Chondrocyte (in vitro differentiated cells): ENCODE data around the gene GTF2A2. TPM values are rescaled to one million over a fixed set of nuclear protein-coding genes. Genes with fewer than 3 reads are reported as not detected.
"Not testable (repeated sequence)": the region's sequence is repeated elsewhere in the genome, so short reads cannot be mapped to it uniquely, and the experiment has no call there.

Experiments used
- DNase-seq: peaks from one replicate; pipeline ENCODE4 v3.0.0; 2021; ENCODE audit warnings: mixed read lengths, low spot score
- H3K27ac Mint-ChIP-seq: one replicate; pipeline ENCODE4 v1.8.0; 2021; ENCODE audit warnings: mild to moderate bottlenecking, moderate library complexity, mixed read lengths; ENCODE audit not compliant: unreplicated experiment
- H3K27me3 Mint-ChIP-seq: 2 replicates; pipeline ENCODE4 v1.8.0; 2021; ENCODE audit warnings: low read depth, mixed read lengths
- H3K36me3 Mint-ChIP-seq: 2 replicates; pipeline ENCODE4 v1.8.0; 2021; ENCODE audit warnings: low read depth, mixed read lengths
- H3K4me1 Mint-ChIP-seq: 2 replicates; pipeline ENCODE4 v1.8.0; 2021; ENCODE audit warnings: low read depth, mild to moderate bottlenecking, mixed read lengths
- H3K4me3 Mint-ChIP-seq: one replicate; pipeline ENCODE4 v1.8.0; 2021; ENCODE audit warnings: mild to moderate bottlenecking, moderate library complexity, mixed read lengths; ENCODE audit not compliant: unreplicated experiment
- H3K9me3 Mint-ChIP-seq: 2 replicates; pipeline ENCODE4 v1.8.0; 2021; ENCODE audit warnings: low read depth, mixed read lengths
- CTCF ChIP-seq: fragments of 200-600 bp; sonication (generic); IDR thresholded peaks from 2 replicates; pipeline ENCODE4 v1.5.0; 2021; ENCODE audit warnings: antibody characterized with exemption, mild to moderate bottlenecking, moderate library complexity
- long read RNA-seq: library from polyadenylated mRNA; stranded (forward); transcript quantifications from one replicate; pipeline ENCODE4 v2.0.0, GENCODE V29; 2021
- total RNA-seq: library from RNA; stranded (reverse); gene quantifications from 3 replicates; pipeline ENCODE4 v1.2.1, GENCODE V29; 2021

Gene GTF2A2
- 105 to 114 TPM (median 109 TPM) in 3 replicates for total RNA-seq
- long read RNA-seq, transcript GTF2A2-202 (5 exons, 1,582 nt), result major isoform, 64 of 70 reads
- long read RNA-seq, partial matches to known transcripts, result 1 of 70 reads
- long read RNA-seq, other reads (novel, unspliced or antisense), result 3 of 70 reads

DNA sequence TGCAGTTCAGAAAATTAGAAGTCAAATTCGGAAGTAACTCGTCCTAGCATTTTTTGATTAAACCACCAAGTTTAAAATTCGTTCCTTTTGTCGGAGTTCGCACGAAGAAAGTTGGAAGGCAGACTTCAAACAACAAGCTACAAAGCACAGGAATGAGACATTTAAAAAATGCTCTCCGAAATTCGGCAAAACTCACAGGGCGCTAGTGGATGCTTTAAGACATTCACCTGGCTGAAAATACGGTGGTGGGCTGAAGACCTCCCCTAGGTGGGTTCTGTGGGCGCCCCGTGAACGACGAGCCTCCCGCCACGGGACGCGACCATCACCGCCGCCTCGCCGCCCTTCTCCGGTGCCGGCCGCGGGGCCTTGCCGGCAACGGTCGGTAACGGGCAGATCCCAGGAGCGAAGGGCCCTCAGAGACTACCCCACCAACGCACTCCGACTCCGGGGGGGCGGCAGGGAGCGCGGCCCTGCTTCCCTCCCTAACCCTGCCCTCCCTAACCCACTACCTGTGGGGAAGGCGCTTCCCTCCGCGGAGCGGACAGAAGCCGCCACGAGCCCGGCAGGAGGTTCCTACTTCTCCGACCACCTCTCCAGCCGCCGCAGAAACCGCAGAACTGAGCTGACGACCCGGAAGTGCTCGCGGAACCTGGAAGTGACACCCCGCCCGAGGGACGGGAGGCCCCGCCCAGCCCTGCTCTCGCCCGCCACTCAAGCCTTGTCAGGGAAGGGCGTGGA, at the start of gene GTF2A2:
TSS of gene GTF2A2 (minus strand) at position 619 of the 738 bp plus-strand sequence. CDS start 5,238 bp downstream, outside the sequence.
- peaks cover 3% of the 10 kb centered on the region for H3K9me3 Mint-ChIP-seq

DNA sequence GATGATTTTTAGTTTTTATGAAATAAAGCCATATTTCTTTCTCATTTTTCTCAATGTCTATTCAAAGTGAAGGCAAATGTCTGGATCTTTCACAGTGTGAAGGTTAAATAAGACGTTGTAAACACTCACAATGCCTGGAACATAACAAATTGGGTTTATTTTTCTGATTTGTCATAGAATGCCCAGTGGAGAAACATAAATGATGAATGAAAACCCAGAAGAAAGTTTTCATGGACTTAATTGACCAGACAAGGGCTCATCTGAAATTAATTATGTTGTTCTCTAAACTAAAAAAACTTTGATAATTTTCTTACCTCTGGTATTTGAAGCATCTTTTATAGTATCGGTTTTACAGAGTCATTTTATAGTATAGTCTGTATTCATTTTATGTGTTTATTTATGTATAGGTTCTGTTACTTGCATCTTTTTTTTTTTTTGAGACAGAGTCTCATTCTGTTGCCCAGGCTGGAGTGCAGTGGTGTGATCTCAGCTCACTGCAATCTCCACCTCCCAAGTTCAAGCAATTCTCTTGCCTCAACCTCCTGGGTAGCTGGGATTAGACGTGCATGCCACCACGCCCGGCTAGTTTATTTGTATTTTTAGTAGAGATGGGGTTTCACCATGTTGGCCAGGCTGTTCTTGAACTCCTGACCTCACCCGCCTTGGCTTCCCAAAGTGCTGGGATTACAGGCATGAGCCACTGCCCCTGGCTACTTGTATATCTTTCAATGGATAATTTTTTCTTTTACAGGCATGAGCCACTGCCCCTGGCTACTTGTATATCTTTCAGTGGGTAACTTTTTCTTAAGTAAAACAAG, 46.9 kb upstream of the GTF2A2 start:
- Mint-ChIP-seq H3K27ac (no peak overlapping the region), H3K36me3 (no peaks in the 10 kb centered on the region), H3K4me3 (no peak overlapping the region), H3K27me3 (peaks cover 29% of the 10 kb centered on the region), H3K9me3 (peaks cover 6% of the 10 kb centered on the region), H3K4me1 (no peaks in the 10 kb centered on the region)
- DNase-seq, result no peak
- TF ChIP-seq CTCF, result no peak

More for the DNA sequence above, at the start of gene GTF2A2:
- Mint-ChIP-seq H3K4me1 (peaks cover 4% of the 10 kb centered on the region), H3K4me3 (no peak within 1 kb of the TSS), H3K27ac (no peak within 1 kb of the TSS), H3K27me3 (no peaks in the 10 kb centered on the region), H3K36me3 (peaks cover 8% of the 10 kb centered on the region)
- peak; percentile 97 for DNase-seq
- TF ChIP-seq CTCF, result peak; percentile 21

GRCh38 chr15:59702351-59702750, 45.0 kb upstream of the GTF2A2 start:
- Mint-ChIP-seq H3K4me1 (no peaks in the 10 kb centered on the region), H3K9me3 (peaks cover 3% of the 10 kb centered on the region)

DNA sequence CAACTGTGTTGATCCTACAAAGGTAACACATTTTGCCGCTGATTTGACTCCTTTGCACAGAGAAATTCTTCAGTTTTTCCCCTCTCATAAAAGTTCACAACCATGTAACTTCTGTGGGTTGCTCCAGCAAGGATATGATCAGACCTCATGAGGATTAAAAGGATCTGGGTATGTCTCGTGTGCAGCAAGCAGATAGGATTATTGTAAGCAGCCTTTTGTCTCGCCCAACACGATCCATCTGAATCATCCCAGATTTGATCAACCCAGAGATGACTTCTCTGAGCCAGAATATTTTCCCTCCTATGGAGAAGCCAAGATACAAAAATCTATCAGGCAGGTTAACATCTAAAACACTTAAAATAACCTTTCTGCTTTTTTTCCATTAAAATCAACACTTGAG, 44.6 kb upstream of the GTF2A2 start:
- TF ChIP-seq CTCF, result no peak

More at GRCh38 chr15:59702351-59702750, 45.0 kb upstream of the GTF2A2 start:
- no peak overlapping the region for H3K27ac Mint-ChIP-seq
- H3K27me3 Mint-ChIP-seq, result peaks cover 34% of the 10 kb centered on the region
- DNase-seq, result no peak
- no peaks in the 10 kb centered on the region for H3K36me3 Mint-ChIP-seq
- no peak overlapping the region for H3K4me3 Mint-ChIP-seq
- no peak for TF ChIP-seq CTCF

GRCh38 chr15:59699810-59700431, 42.6 kb upstream of the GTF2A2 start:
- Mint-ChIP-seq H3K9me3 (no peaks in the 10 kb centered on the region), H3K27me3 (peaks cover 28% of the 10 kb centered on the region), H3K4me3 (no peak overlapping the region), H3K4me1 (no peaks in the 10 kb centered on the region), H3K36me3 (no peaks in the 10 kb centered on the region), H3K27ac (no peak overlapping the region)
- no peak for DNase-seq
- no peak for TF ChIP-seq CTCF

More for the DNA sequence above, 44.6 kb upstream of the GTF2A2 start:
- DNase-seq, result no peak
- Mint-ChIP-seq H3K9me3 (no peaks in the 10 kb centered on the region), H3K4me1 (no peaks in the 10 kb centered on the region), H3K36me3 (no peaks in the 10 kb centered on the region), H3K27ac (no peak overlapping the region), H3K4me3 (no peak overlapping the region), H3K27me3 (peaks cover 34% of the 10 kb centered on the region)

GRCh38 chr15:59698065-59698464, 40.8 kb upstream of the GTF2A2 start:
- not testable (repeated sequence) for H3K4me1 Mint-ChIP-seq

More at GRCh38 chr15:59698065-59698464, 40.8 kb upstream of the GTF2A2 start:
- H3K36me3 Mint-ChIP-seq, H3K9me3 Mint-ChIP-seq, H3K4me3 Mint-ChIP-seq, DNase-seq, H3K27ac Mint-ChIP-seq: not testable (repeated sequence)
- peaks cover 19% of the 10 kb centered on the region for H3K27me3 Mint-ChIP-seq
